Glutamatergic neuron (in vitro differentiated cells): ENCODE measurements around the gene CFTR. TPM values are rescaled to one million over a fixed set of nuclear protein-coding genes. Genes with fewer than 3 reads are reported as not detected.

Experiments
- DNase-seq: peaks from one replicate; pipeline ENCODE4 v3.0.0; 2022
- H3K27ac Mint-ChIP-seq: one replicate; pipeline ENCODE4 v1.8.0; 2020; ENCODE audit warnings: mild to moderate bottlenecking, mixed read lengths, inconsistent platforms; ENCODE audit not compliant: unreplicated experiment
- H3K27me3 Mint-ChIP-seq: one replicate; pipeline ENCODE4 v1.8.0; 2020; ENCODE audit warnings: mild to moderate bottlenecking, moderate library complexity, mixed read lengths, inconsistent platforms; ENCODE audit not compliant: unreplicated experiment
- H3K36me3 Mint-ChIP-seq: one replicate; pipeline ENCODE4 v1.8.0; 2020; ENCODE audit warnings: mild to moderate bottlenecking, mixed read lengths, inconsistent platforms; ENCODE audit not compliant: unreplicated experiment
- H3K4me1 Mint-ChIP-seq: one replicate; pipeline ENCODE4 v1.8.0; 2020; ENCODE audit warnings: mild to moderate bottlenecking, low read depth, mixed read lengths, inconsistent platforms; ENCODE audit not compliant: unreplicated experiment
- H3K4me3 Mint-ChIP-seq: one replicate; pipeline ENCODE4 v1.8.0; 2020; ENCODE audit warnings: mild to moderate bottlenecking, mixed read lengths, inconsistent platforms; ENCODE audit not compliant: unreplicated experiment
- H3K9me3 Mint-ChIP-seq: one replicate; pipeline ENCODE4 v1.8.0; 2020; ENCODE audit warnings: mild to moderate bottlenecking, moderate library complexity, mixed read lengths, inconsistent platforms; ENCODE audit not compliant: unreplicated experiment
- CTCF ChIP-seq: fragments of 200-600 bp; sonication (generic); IDR thresholded peaks from one replicate; pipeline ENCODE4 v1.5.0; 2021; ENCODE audit not compliant: partially characterized antibody, unreplicated experiment
- total RNA-seq: library from RNA; stranded (reverse); fragmentation: NEBNext Ultra II Directional; extraction: Animal tissue kit (Norgen Biotek cat#: 25700); gene quantifications from one replicate; pipeline ENCODE4 v1.2.1, GENCODE V29; 2021; ENCODE audit not compliant: unreplicated experiment

CFTR gene
- total RNA-seq, 1 donor from 2014 or later: not detected

GRCh38 chr7:117564627-117565026 is 84.8 kb downstream of the CFTR start:
- H3K27me3 Mint-ChIP-seq: no peaks in the 10 kb centered on the region
- no peak overlapping the region for H3K4me3 Mint-ChIP-seq
- H3K9me3 Mint-ChIP-seq: no peaks in the 10 kb centered on the region
- no peak overlapping the region for H3K27ac Mint-ChIP-seq
- H3K4me1 Mint-ChIP-seq: no peaks in the 10 kb centered on the region
- no peak for TF ChIP-seq CTCF
- no peaks in the 10 kb centered on the region for H3K36me3 Mint-ChIP-seq
- no peak for DNase-seq

DNA sequence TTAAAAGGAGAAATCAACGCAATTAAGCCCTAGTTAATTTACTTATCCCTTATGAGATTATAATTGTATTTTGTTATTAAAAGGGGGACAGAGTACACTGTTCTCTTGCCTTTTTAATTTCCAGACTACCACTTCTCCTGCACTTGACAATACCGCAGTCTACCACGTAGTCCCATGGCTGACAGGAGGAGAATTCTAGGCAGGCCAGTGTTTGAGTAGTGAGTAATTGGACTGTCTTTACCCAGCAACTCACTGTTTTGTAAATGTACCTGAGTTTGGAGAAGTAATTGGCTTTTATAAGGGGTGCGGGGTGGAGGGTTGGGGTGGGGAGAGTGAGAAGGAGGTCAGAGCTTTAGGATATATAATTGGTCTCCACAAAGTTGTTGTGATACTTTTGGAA is 85.4 kb downstream of the CFTR start:
- Mint-ChIP-seq H3K27ac (no peak overlapping the region), H3K4me3 (no peak overlapping the region), H3K9me3 (no peaks in the 10 kb centered on the region), H3K36me3 (no peaks in the 10 kb centered on the region), H3K4me1 (no peaks in the 10 kb centered on the region), H3K27me3 (no peaks in the 10 kb centered on the region)
- TF ChIP-seq CTCF: no peak
- no peak for DNase-seq

GRCh38 chr7:117567781-117568180 is 88.0 kb downstream of the CFTR start:
- Mint-ChIP-seq H3K4me3 (no peak overlapping the region), H3K9me3 (no peaks in the 10 kb centered on the region), H3K27me3 (no peaks in the 10 kb centered on the region), H3K36me3 (no peaks in the 10 kb centered on the region), H3K4me1 (no peaks in the 10 kb centered on the region), H3K27ac (no peak overlapping the region)
- no peak for TF ChIP-seq CTCF
- no peak for DNase-seq

DNA sequence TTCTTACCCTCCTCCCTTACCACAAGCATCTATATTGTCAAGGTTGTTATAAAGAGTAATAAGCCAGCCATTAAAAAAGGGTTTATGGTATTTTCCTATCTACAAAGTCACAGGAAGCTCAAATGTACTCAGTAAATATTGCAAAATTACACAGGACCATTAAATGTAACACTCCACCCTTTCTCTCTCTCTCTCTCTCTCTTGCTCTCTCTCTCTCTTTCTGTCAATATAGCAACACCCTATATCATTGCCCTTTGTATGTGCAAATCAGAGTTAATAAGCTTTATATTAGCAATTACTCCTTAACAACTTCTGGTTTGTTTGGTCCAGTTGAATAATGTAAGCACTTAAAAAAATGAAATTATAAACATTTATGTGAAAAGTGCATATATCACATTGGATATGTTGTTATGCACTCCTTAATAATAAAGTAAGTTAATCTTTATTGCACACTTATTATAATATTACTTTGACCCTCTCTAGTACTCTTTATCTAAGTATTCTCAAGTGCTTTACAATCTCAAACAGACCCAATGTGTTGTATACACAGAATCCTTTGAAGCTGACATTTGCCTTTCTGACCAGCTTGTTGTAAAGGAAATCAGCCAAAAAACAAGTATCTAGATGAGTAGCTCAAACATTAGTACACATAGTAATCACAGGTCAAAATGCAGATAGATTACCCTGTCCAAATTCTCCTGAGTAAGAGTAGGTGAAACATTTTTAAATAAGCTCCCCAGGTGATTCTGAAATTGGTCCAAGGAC is 93.2 kb downstream of the CFTR start:
- H3K9me3 Mint-ChIP-seq: no peaks in the 10 kb centered on the region
- TF ChIP-seq CTCF: no peak

DNA sequence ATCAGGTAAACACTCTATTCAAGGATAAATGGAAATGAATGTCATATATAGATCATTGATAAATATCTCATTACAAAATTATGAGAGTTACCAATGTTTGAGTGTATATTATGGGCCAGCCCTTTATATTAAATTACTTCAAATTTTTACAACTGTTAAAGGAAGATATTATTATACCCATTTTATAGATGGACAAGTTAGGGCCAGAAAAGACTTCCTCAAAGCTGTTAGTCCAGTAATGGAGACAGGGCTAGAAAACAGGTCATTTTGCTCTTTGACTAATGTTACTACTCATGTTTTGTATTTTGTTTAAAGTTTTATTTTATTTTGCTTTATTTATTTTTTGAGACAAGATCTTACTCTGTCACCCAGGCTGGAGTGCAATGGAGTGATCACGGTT is 101.6 kb downstream of the CFTR start:
- TF ChIP-seq CTCF: no peak
- H3K36me3 Mint-ChIP-seq: no peaks in the 10 kb centered on the region
- H3K27me3 Mint-ChIP-seq: no peaks in the 10 kb centered on the region
- no peak overlapping the region for H3K27ac Mint-ChIP-seq
- H3K4me1 Mint-ChIP-seq: no peaks in the 10 kb centered on the region
- H3K9me3 Mint-ChIP-seq: peaks cover 1% of the 10 kb centered on the region
- H3K4me3 Mint-ChIP-seq: no peak overlapping the region
- no peak for DNase-seq

More for the DNA sequence above, 93.2 kb downstream of the CFTR start:
- Mint-ChIP-seq H3K27me3 (no peaks in the 10 kb centered on the region), H3K4me3 (no peak overlapping the region), H3K27ac (no peak overlapping the region), H3K4me1 (no peaks in the 10 kb centered on the region), H3K36me3 (no peaks in the 10 kb centered on the region)
- DNase-seq: no peak
